Measurements from ENCODE around the gene ADTRP. TPM values are rescaled to one million over a fixed set of nuclear protein-coding genes. Genes with fewer than 3 reads are reported as not detected.

Gene ADTRP
- total and polyA plus RNA-seq, 2 of the 13 experiments (the other 11 are each of a cell fraction or from before 2014, with no cell fraction given), result not detected

GRCh38 chr6:11820821-11821220 lies 42.2 kb upstream of the ADTRP start:
- 27% methylated on average over 4 of the region's 4 CpGs for WGBS (ENCODE audit: low lambda C conversion rate)
- CTCF ChIA-PET (ENCODE audit: low intra/inter-chr PET ratio, low total read pairs), result no interaction called here
- no TSS peak for BruUV-seq (replicated peaks)

More at GRCh38 chr6:11820821-11821220, 42.2 kb upstream of the ADTRP start:
- no peak overlapping the region for H3K27ac ChIP-seq (ENCODE audit: extremely low read length, insufficient read depth, low read length)
- H3K79me2 ChIP-seq (ENCODE audit: insufficient read depth, low read length), result no peaks in the 10 kb centered on the region
- no peak overlapping the region for H3K9ac ChIP-seq (ENCODE audit: insufficient read depth, low read depth, low read length)
- POLR2A ChIA-PET, result no interaction called here
- no peak for TF ChIP-seq NPAS2 (CRISPR knock-in tag; IDR thresholded peaks at IDR 0.05; ENCODE audit: borderline replicate concordance)
- TF ChIP-seq GTF2F1 (IDR thresholded peaks at IDR 0.05; ENCODE audit: low read length), result no peak
- no peak for TF ChIP-seq ZSCAN31 (CRISPR knock-in tag; IDR thresholded peaks at IDR 0.05; ENCODE audit: low read depth)
- TF ChIP-seq FOXK2 (IDR thresholded peaks at IDR 0.05), result no peak
- TF ChIP-seq ZNF101 (CRISPR knock-in tag; IDR thresholded peaks at IDR 0.05; ENCODE audit: borderline replicate concordance, low read depth), result no peak
- no peak for TF ChIP-seq ZBTB7B (CRISPR knock-in tag; IDR thresholded peaks at IDR 0.05)
- no peak for TF ChIP-seq ZNF562 (CRISPR knock-in tag; IDR thresholded peaks at IDR 0.05; ENCODE audit: borderline replicate concordance)
- no peak for TF ChIP-seq GFI1 (CRISPR knock-in tag; IDR thresholded peaks at IDR 0.05; ENCODE audit: borderline replicate concordance)
- TF ChIP-seq ZNF10 (CRISPR knock-in tag; IDR thresholded peaks at IDR 0.05; ENCODE audit: borderline replicate concordance, low read depth), result no peak
- TF ChIP-seq, protein P1, sequence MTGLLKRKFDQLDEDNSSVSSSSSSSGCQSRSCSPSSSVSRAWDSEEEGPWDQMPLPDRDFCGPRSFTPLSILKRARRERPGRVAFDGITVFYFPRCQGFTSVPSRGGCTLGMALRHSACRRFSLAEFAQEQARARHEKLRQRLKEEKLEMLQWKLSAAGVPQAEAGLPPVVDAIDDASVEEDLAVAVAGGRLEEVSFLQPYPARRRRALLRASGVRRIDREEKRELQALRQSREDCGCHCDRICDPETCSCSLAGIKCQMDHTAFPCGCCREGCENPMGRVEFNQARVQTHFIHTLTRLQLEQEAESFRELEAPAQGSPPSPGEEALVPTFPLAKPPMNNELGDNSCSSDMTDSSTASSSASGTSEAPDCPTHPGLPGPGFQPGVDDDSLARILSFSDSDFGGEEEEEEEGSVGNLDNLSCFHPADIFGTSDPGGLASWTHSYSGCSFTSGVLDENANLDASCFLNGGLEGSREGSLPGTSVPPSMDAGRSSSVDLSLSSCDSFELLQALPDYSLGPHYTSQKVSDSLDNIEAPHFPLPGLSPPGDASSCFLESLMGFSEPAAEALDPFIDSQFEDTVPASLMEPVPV (CRISPR knock-in tag; IDR thresholded peaks at IDR 0.05), result no peak
- no peak for TF ChIP-seq JUN (CRISPR knock-in tag; IDR thresholded peaks at IDR 0.05)
- TF ChIP-seq CERS6 (CRISPR knock-in tag; IDR thresholded peaks at IDR 0.05), result no peak
- TF ChIP-seq DNMT3B (CRISPR knock-in tag; conservative IDR thresholded peaks at IDR 0.05), result no peak
- no peak for TF ChIP-seq ZNF678 (CRISPR knock-in tag; IDR thresholded peaks at IDR 0.05)
- TF ChIP-seq ZNF136 (CRISPR knock-in tag; IDR thresholded peaks at IDR 0.05; ENCODE audit: low read depth), result no peak
- TF ChIP-seq TBP (CRISPR knock-in tag; IDR thresholded peaks at IDR 0.05), result no peak
- no peak for TF ChIP-seq ZNF598 (CRISPR knock-in tag; IDR thresholded peaks at IDR 0.05; ENCODE audit: borderline replicate concordance)
- no peak for TF ChIP-seq SP1 (IDR thresholded peaks at IDR 0.05)
- TF ChIP-seq SP1 (CRISPR knock-in tag; IDR thresholded peaks at IDR 0.05), result no peak
- no peak for TF ChIP-seq SRSF1 (optimal IDR thresholded peaks at IDR 0.05; ENCODE audit: low read depth, low read length)
- TF ChIP-seq MAX (IDR thresholded peaks at IDR 0.05), result no peak
- H3K4me1 ChIP-seq (ENCODE audit: insufficient read depth, low read length), result no peaks in the 10 kb centered on the region
- no peak for DNase-seq (ENCODE audit: low spot score)
- no peak overlapping the region for H2AFZ ChIP-seq (ENCODE audit: low read length)
- no peak overlapping the region for H3K4me2 ChIP-seq (ENCODE audit: low read depth, low read length)
- H3K9me3 ChIP-seq (ENCODE audit: low read length), result no peaks in the 10 kb centered on the region
- H4K20me1 ChIP-seq (ENCODE audit: insufficient read depth, low read length), result no peaks in the 10 kb centered on the region
- H3K36me3 ChIP-seq (replicated peaks in 1 of 2; ENCODE audit: control insufficient read depth in 1 of 2, insufficient read depth in 2 of 2, low read length in 2 of 2), result no peaks in the 10 kb centered on the region
- no peak overlapping the region for H3K4me3 ChIP-seq (replicated peaks in 1 of 3; ENCODE audit: insufficient read depth in 1 of 3, low read depth in 2 of 3, low read length in 3 of 3)
- no peak for FAIRE-seq
- intact Hi-C loops (cut with micrococcal nuclease; ENCODE audit: unreplicated experiment) (no loop called here), in situ Hi-C loops (cut with HindIII; ENCODE audit: extremely low pct_ligation_motif_present, low pct_unique_long_range_greater_than_20kb) (no loop called here)
- no peak for ATAC-seq
- H3K27me3 ChIP-seq (ENCODE audit: control insufficient read depth in 1 of 2, insufficient read depth in 2 of 2, low read length in 2 of 2), result 0 out of 5 replicates have a peak, but pooled peaks cover 0 to 3% of the 10 kb centered on the region in 2 experiments

Measured in HepG2 (cell line).